ENCODE results near the gene EXTL2. TPM values are rescaled to one million over a fixed set of nuclear protein-coding genes. Genes with fewer than 3 reads are reported as not detected.

The EXTL2 gene
- total RNA-seq, 1 experiment from 2014 or later: 21.1 TPM

DNA sequence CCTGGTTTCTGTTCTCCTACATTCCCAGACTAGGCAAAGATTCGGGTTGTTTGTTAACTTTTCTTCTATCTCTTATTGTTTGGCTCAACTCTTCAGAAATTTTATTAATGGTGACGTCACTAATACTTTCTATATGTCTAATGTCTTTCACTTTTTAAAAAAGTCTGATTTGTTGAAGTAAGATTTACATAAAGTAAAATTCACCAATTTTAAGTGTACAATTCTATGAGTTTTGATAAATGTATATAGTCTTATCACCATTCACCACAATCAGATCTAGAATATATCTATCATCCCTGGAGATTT is 27.8 kb downstream of the EXTL2 start:
- intact Hi-C loops (cut with micrococcal nuclease): loop anchor here (1.0 to 2.0 kb wide), 2 partner anchors 32 to 261 kb away; no protein-coding TSS in a partner anchor
- no TSS peak for BruUV-seq (replicated peaks)
- no peak overlapping the region for H3K4me3 ChIP-seq (replicated peaks in 1 of 2; ENCODE audit: low read depth in 1 of 2, low read length in 2 of 2)
- ATAC-seq (no peak), DNase-seq (ENCODE audit: low read depth, low spot score) (no peak)
- peaks cover 0 to 6% of the 10 kb centered on the region in 2 experiments; a peak in 2 of 4 replicates for H3K4me1 ChIP-seq (ENCODE audit: control insufficient read depth in 1 of 2, insufficient read depth in 2 of 2, low read length in 2 of 2)
- H3K36me3 ChIP-seq (ENCODE audit: control insufficient read depth in 1 of 2, insufficient read depth in 2 of 2, low read length in 2 of 2): no peaks in the 10 kb centered on the region
- H3K9me2 ChIP-seq (ENCODE audit: insufficient read depth): no peaks in the 10 kb centered on the region
- ChIA-PET RAD21 (ENCODE audit: low non-redundant PET in 1 of 2, low total read pairs in 2 of 2, uncharacterized antibody in 2 of 2, unreplicated experiment in 2 of 2) (no interaction called here), POLR2A (no interaction called here), CTCF (interaction anchor here (1.5 kb wide), 1 partner anchor 403 kb away, joined by 5 read pairs; no protein-coding TSS in a partner anchor)
- H3K4me2 ChIP-seq (ENCODE audit: low read length): no peak overlapping the region
- no peak overlapping the region for H3K9ac ChIP-seq (ENCODE audit: low read length)
- no peak overlapping the region for H2AFZ ChIP-seq (ENCODE audit: low read depth, low read length, poor library complexity, severe bottlenecking)
- no peaks in the 10 kb centered on the region for H4K20me1 ChIP-seq (ENCODE audit: insufficient read depth)
- H3K79me2 ChIP-seq (ENCODE audit: insufficient read depth, low read length): no peaks in the 10 kb centered on the region
- H3K9me3 ChIP-seq (ENCODE audit: control insufficient read depth in 1 of 2, insufficient read depth in 1 of 2, low read depth in 1 of 2, low read length in 2 of 2): no peaks in the 10 kb centered on the region
- no peak overlapping the region for H3K27ac ChIP-seq (ENCODE audit: low read depth, low read length)
- no peak for TF ChIP-seq POLR2AphosphoS5 (IDR thresholded peaks at IDR 0.05; ENCODE audit: low read depth, low read length)
- TF ChIP-seq ZNF274 (IDR thresholded peaks at IDR 0.05; ENCODE audit: low read depth, low read length): no peak
- no peak for TF ChIP-seq EZH2 (IDR thresholded peaks at IDR 0.05)
- no peak for TF ChIP-seq EGR1 (IDR thresholded peaks at IDR 0.05; ENCODE audit: low read depth)
- TF ChIP-seq ATF3 (IDR thresholded peaks at IDR 0.05): no peak
- no peak for TF ChIP-seq ELF1 (IDR thresholded peaks at IDR 0.05; ENCODE audit: borderline replicate concordance, low read depth)
- TF ChIP-seq, protein P1, sequence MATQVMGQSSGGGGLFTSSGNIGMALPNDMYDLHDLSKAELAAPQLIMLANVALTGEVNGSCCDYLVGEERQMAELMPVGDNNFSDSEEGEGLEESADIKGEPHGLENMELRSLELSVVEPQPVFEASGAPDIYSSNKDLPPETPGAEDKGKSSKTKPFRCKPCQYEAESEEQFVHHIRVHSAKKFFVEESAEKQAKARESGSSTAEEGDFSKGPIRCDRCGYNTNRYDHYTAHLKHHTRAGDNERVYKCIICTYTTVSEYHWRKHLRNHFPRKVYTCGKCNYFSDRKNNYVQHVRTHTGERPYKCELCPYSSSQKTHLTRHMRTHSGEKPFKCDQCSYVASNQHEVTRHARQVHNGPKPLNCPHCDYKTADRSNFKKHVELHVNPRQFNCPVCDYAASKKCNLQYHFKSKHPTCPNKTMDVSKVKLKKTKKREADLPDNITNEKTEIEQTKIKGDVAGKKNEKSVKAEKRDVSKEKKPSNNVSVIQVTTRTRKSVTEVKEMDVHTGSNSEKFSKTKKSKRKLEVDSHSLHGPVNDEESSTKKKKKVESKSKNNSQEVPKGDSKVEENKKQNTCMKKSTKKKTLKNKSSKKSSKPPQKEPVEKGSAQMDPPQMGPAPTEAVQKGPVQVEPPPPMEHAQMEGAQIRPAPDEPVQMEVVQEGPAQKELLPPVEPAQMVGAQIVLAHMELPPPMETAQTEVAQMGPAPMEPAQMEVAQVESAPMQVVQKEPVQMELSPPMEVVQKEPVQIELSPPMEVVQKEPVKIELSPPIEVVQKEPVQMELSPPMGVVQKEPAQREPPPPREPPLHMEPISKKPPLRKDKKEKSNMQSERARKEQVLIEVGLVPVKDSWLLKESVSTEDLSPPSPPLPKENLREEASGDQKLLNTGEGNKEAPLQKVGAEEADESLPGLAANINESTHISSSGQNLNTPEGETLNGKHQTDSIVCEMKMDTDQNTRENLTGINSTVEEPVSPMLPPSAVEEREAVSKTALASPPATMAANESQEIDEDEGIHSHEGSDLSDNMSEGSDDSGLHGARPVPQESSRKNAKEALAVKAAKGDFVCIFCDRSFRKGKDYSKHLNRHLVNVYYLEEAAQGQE (IDR thresholded peaks at IDR 0.05; ENCODE audit: low read depth): no peak
- no peak for TF ChIP-seq MAX (IDR thresholded peaks at IDR 0.05)
- no peak for TF ChIP-seq POLR2A (IDR thresholded peaks at IDR 0.05; ENCODE audit: borderline replicate concordance, extremely low read depth, insufficient read depth, insufficient read length)
- TF ChIP-seq, protein P2, sequence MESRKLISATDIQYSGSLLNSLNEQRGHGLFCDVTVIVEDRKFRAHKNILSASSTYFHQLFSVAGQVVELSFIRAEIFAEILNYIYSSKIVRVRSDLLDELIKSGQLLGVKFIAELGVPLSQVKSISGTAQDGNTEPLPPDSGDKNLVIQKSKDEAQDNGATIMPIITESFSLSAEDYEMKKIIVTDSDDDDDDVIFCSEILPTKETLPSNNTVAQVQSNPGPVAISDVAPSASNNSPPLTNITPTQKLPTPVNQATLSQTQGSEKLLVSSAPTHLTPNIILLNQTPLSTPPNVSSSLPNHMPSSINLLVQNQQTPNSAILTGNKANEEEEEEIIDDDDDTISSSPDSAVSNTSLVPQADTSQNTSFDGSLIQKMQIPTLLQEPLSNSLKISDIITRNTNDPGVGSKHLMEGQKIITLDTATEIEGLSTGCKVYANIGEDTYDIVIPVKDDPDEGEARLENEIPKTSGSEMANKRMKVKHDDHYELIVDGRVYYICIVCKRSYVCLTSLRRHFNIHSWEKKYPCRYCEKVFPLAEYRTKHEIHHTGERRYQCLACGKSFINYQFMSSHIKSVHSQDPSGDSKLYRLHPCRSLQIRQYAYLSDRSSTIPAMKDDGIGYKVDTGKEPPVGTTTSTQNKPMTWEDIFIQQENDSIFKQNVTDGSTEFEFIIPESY (IDR thresholded peaks at IDR 0.05; ENCODE audit: extremely low read depth, insufficient replicate concordance, low read length): no peak
- TF ChIP-seq FOSL1 (IDR thresholded peaks at IDR 0.05; ENCODE audit: low read depth): no peak
- no peak for TF ChIP-seq SIN3A (IDR thresholded peaks at IDR 0.05; ENCODE audit: low read depth)
- TF ChIP-seq CBX3 (IDR thresholded peaks at IDR 0.05; ENCODE audit: low read depth): no peak
- no peaks in the 10 kb centered on the region for H3K27me3 ChIP-seq (ENCODE audit: insufficient read depth, low read length)
